GM12801 (cell line): Measurements from ENCODE around the gene ACP7.

Experiments used
- TF ChIP-seq, protein P1 (sequence below): IDR thresholded peaks from one replicate; pipeline ENCODE4 v1.5.1; 2011; ENCODE audit warnings: control low read depth; ENCODE audit not compliant: insufficient read length; ENCODE audit errors: extremely low read depth

ACP7 gene

DNA sequence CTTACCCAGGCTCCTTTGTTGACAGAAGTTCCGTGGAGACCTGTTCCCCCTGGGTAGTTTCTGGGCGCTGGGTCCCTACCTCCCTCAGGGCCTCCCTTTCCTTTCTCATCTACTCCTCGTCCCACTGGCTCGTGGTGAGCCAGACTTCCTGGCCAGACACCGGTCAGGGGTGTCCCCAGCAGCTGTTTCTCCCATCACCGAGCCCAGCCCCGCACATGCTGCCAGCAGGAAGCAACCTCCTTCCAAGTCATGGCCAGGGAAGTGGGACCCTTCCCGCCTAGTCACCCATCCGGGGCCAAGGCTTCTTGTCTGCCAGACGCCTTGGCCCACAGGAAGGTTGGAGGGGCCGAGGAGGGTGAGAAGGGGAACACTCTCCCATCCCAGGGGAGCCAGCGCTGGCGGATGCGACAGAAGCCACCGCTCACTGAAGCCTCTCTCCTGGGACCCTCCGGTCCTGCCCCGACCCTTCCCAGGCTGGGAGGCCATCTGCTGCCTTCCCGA is 47.1 kb downstream of the ACP7 start:
- TF ChIP-seq, protein P1, sequence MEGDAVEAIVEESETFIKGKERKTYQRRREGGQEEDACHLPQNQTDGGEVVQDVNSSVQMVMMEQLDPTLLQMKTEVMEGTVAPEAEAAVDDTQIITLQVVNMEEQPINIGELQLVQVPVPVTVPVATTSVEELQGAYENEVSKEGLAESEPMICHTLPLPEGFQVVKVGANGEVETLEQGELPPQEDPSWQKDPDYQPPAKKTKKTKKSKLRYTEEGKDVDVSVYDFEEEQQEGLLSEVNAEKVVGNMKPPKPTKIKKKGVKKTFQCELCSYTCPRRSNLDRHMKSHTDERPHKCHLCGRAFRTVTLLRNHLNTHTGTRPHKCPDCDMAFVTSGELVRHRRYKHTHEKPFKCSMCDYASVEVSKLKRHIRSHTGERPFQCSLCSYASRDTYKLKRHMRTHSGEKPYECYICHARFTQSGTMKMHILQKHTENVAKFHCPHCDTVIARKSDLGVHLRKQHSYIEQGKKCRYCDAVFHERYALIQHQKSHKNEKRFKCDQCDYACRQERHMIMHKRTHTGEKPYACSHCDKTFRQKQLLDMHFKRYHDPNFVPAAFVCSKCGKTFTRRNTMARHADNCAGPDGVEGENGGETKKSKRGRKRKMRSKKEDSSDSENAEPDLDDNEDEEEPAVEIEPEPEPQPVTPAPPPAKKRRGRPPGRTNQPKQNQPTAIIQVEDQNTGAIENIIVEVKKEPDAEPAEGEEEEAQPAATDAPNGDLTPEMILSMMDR = no peak

DNA sequence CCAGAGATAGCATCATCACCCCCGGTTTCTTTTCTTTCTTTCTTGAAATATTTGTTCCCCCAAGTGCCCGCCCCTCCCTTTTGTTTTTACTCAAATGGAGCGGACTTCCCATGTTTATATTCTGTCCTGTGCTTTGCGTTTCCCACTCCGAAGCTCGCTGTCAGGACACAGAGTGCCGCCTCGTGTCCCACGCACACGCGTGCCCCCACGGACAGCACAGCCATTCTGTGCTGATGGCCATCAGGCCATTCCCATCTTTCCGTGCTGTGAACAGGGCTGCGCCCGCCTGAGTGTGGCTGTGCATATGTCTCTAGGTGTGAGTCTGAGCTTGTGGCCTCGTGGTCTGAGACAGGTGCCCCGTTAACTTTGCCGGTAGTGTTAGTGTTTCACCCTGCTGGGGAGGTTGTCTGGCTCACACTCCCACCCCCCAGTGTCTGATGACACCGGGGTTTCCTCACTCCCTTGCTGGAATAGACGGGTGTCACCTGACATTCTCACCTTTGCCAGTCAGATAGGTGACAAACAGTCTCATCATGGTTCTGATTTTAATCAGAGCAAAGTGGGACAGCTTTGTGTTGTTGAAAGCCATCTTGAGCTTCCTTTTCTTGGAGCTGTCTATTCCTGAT is 48.3 kb downstream of the ACP7 start:
- TF ChIP-seq, protein P1 = no peak

DNA sequence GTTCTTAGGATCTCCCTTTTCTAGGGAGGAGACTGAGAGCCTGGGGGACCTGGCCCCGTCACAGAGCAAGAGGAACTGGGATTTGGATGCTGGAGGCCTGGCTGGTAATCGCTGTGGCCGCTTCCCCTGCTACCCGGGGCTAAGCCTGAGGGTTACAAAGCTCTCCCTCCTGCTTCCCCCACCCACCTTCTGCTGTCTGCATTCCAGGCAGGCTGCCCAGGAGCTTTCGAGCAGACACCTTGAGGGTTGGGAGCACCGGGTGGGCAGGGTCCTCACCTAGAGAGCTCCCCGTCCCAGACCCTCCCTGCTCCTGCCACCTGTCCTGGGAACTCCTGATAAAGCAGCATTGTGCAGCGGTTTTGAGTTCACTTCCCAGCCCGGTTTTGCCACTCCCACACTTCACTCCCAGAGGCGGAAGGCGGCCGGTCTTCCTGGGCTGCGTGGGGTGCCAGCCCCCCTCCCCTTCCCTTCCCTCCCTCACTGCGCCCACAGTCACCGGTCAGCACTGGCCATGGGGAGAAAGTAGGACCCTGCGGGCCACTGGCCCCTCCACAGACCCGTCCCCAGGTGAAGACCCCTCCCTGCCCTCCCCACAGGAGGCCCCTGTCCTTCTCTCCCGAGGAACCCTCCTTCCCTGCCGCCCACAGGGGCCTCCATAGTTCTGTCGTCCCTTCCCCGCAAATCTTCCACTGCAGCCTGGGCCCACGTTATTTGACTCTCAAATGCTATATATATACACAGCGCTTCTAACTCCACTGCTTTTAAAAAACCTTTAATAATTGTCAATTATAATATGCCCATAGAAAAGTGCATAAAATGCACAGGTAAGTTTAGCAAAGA is 49.5 kb downstream of the ACP7 start:
- TF ChIP-seq, protein P1 = no peak

DNA sequence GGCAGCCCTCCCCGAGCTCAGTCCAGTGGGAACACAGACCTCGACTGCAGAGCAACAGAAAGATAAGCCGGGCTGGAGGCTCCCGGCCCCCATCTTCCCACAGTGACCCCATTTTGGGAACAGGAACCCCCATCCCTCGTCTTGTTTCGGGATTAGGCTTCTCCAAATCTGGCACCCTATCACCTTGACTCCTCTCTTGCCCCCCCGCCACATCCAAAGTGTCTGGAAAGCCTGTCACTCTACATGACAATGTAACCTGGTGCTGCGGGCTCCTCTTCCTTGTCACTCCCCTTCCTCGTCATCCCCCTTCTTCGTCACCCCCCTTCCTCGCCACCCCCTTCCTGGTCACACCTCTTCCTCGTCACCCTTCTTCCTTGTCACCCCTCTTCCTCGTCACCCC is 51.5 kb downstream of the ACP7 start:
- TF ChIP-seq, protein P1 = no peak

DNA sequence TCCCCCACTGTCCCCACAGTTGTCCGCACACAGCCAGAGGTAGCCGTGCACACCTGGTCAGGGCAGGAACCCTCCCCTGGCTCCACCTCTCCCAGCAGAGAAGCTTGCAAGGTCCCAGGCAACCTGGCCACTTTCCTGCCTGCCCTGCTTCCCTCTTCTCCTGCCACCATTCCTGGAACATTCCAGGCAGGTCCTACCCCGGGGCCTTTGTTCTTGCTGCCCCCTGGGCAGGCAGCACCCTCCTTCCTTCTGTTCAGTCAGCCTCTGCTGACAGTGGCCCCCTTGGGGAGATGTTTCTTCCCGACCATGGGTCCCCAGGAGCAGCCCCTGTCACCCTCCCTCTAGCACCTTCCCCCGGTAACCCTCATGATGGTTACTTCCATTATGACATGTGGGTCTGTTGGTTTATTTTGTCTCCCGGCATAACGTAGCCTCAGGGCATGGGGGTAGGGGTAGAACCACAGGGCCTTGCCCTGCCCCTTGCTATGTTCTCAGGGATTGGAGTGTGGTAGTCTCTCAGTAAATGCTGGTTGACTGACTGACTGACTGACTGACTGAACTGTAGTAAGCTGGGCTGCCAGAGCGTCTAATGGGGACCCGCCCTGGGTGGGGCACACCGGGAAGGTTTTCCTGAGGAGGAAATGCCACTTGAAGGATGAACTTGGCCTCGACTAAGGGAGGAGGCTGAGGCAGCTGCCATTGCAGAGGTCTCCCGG is 52.2 kb downstream of the ACP7 start:
- TF ChIP-seq, protein P1 = no peak

DNA sequence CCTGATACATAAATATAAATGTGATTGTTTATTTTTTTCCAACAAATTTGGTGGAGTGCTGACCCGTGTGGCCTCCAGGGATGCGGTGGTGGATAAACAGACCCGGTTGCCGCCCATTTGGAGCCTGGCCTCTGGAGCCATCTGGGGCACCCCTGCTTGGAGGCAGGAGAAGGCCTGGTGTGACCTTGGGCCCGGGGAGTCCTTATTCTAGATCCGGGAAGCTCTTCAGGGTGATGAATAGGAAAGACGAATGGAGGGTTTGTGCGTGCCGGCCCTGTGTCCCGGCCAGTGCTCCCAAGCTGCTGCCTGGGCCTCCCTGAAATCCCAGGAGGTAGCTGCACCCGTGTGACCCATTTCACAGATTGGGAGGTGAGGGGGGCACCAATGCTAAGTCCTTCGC is 53.0 kb downstream of the ACP7 start:
- TF ChIP-seq, protein P1 = no peak
